Left hindlimb (tissue), 1 donor: ENCODE measurements around the gene ALPP.
"Not testable (repeated sequence)": the region's sequence is repeated elsewhere in the genome, so short reads cannot be mapped to it uniquely, and the experiment has no call there.

Experiments used
- DNase-seq: peaks from one replicate; pipeline ENCODE4 v3.0.0-alpha.2; 2018

The ALPP gene

DNA sequence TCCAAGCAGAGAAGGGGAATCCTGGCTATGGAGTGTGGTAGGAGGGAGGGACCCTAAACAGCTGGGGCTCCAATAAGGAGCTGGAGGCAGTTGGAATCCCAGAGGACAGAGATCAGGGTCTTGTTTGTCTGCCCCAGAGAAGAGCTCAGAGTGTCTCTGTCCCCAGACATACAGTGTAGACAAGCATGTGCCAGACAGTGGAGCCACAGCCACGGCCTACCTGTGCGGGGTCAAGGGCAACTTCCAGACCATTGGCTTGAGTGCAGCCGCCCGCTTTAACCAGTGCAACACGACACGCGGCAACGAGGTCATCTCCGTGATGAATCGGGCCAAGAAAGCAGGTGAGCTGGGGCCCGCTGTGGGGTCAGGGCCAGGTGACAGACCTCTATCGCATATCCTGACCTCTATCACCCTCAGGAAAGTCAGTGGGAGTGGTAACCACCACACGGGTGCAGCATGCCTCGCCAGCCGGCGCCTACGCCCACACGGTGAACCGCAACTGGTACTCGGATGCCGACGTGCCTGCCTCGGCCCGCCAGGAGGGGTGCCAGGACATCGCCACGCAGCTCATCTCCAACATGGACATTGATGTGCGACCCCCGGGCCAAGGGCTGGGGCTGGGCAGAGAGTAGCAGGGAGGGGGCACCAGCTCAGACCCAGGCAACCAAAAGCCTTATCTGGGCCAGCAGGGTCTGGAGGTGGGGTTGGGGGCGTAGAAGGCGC is 29.0 kb downstream of the ALPP start:
- not testable (repeated sequence) for DNase-seq

- not testable (repeated sequence) for DNase-seq
Measured at GRCh38 chr2:232408269-232408668, 29.7 kb downstream of the ALPP start.

DNA sequence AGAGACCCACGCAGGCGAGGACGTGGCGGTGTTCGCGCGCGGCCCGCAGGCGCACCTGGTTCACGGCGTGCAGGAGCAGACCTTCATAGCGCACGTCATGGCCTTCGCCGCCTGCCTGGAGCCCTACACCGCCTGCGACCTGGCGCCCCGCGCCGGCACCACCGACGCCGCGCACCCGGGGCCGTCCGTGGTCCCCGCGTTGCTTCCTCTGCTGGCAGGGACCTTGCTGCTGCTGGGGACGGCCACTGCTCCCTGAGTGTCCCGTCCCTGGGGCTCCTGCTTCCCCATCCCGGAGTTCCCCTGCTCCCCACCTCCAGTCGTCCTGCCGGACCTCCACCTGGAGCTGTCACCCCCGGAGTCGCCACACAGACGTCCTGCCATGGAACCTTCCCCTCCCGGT is 31.1 kb downstream of the ALPP start:
- DNase-seq: not testable (repeated sequence)

GRCh38 chr2:232410238-232410900 is 31.8 kb downstream of the ALPP start:
- no peak for DNase-seq

DNA sequence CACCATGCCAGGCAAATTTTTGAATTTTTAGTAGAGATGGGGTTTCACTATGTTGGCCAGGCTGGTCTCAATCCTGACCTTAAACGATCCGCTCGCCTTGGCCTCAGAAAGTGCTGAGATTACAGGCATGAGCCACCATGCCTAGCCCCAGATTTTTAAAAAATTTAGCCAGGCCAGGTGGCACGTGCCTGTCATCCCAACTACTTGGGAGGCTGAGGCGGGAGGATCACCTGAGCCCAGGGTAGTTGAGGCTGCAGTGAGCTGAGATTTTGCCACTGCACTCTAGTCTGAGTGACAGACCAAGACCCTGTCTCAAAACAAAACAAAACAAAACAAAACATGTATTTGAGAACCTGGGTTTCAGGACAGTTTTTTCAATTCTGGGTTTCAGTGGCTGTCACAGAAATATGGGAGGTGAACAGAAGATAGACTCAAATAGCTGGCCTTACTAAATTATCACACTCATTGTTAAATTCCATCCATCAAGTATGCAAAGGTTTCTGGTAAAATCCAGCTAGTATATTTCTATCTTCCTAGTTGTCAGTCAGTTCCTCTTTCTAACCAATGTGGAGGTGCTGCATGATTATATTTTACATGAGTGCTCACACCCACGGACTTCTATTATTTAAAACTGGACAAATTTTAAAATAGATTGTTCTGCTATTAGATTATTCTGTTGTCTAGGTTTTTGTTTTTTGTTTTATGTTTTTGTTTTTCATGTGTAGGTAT is 33.5 kb downstream of the ALPP start:
- DNase-seq: no peak

DNA sequence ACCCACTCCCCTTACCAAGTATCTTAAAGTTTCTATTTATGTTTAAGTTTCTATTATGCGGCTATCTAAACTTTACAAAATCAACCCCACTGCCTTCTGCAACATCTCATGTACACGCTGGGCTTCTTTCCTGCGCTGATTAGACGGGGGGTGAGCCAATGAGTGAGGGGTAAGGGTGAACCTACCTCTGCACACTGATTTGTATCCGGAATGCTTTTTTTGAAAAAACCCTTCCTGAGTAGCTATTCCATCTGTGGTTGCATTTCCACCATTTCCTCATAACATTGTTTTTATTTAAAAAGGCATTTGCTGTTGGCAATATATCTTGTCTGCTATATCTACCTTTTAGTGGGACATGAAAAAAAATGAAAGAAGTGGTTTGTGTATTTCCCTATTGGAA is 34.4 kb downstream of the ALPP start:
- no peak for DNase-seq

GRCh38 chr2:232415138-232415690 is 36.7 kb downstream of the ALPP start:
- DNase-seq: no peak

DNA sequence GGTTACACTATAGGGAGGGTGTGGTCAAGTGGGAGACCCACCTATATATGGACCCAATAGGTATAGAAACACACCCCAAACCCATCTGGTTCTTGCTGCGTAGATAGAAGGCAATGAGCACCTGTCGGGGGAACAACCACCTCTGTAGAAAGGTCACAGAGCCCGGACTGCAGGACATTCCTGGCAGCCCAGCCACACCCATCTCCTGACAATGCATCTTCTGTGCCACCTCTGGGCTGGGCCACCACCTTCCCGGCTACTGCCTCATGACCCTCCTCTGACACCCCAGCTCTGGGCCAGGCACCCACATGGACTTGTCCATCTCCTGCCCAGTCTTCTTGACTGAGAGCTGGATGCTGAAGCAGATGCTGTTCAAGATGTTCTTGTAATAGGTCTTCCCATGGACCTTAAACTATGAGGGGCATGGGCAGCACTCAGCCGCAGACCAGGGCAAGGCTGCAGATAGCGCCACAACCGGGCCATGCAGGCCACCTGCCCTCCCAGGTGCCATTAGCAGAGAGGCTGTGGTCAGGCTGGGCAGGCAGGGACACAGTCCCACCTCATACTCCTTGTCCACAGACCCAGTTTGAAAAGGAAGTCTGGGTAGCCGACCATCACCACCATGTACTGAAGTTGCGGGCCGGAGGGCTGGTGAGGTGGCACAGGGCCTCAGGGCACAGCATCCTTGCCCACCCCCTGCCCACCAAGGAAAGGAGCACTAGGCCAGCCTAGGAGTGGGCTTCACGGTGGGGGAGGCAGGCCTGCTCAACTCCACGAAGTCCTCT is 37.4 kb downstream of the ALPP start:
- no peak for DNase-seq

DNA sequence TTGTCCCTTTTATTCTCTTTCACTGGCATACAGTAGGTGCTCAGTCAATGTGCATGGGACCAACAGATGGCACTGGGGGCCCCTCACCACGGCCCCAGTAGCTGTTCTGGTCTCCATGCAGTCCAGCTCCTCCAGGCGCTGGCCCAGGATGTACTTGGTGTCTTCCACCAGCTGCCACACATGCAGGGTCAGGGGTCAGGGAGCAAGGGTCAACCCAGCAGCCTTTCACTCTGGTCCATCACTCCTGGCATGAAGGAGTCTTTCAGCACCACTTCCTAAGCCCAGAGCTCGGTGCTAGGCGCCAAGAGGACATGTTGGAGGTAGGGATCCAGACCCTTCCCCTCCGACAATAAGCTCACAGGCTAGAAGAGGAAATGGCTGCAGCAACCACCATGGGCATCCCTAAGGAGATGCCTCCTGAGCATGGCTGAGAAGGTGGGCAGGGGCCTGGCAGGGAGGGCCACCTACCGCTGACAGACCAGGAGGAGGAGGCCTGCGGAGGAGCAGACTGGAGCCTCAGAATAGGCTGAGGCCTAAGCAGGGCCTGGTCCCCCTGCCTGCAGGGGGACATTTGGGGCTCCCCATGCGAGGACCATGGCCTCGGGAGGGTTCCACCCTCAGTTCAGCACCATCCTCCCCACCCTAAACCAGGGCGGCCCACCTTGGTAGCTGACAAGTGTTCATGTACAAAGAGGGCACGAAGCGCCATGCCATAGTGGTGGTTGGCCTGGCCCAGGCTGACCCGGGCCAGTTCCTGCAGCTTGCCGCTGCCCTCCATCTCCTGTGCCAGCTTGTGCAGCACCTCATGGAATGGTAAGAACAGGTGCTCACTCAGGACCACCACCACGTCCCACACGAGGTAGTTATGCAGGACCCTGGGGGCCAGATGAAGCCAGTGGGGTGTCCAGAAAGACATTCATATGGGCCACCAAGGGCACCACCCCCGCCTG is 38.2 kb downstream of the ALPP start:
- no peak for DNase-seq

DNA sequence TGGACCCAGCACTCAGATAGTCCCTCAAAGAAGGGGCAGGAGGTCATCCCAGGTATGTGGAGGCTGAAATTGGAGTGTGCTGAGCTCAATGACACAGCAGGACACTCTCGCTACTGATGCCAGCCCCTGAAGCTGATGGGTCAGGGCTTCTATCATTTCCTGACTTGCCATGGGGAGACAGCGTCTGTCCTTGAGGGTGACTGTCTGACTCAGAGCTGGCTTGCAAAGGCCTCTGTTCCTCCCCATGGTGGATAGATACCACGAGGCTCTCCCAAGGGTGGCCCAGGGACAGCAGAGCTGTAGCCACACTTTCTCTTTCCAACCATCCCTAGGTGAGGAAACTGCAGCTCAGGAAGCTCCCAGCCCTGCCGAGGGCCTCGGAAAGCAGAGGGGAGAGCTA is 38.9 kb downstream of the ALPP start:
- DNase-seq: no peak

- DNase-seq: no peak
Measured at GRCh38 chr2:232418056-232418455, 39.5 kb downstream of the ALPP start.

DNA sequence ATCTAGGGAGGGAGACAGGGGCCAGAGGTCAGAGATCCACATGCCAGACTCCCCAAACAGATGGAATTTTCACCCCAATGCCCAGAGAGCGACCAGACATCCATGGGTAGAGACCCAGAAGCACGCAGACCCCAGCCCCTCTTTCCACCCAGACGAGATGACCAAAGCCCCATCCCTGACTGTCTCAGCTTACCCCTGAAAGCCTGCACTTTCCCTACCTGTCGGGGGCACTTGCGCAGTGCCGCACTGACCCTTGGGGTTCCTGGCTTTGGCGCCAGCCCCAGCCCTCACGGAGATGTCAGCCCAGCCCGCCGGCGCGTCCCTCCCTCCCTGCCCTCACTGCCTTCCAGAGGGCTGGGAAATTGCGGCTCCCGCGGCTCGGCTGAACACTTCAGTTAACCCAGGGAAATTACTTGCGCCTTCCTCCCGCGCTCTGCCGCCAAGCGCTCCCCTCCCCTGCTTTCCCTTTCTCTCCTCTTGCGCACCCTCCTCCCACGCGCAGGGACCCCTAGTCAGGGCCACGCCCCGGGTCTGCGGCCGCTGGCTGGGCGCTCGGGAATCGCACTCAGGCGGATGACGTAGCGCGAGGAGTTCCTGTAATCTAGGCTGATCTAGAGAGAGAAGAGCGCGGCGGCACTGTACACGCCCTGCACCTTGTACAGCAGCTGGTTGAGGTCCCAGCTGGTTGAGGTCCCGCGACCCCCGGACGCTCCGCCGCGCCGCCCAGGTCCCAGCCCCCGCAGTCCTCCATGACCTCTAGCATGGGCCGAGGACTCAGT is 40.1 kb downstream of the ALPP start:
- no peak for DNase-seq

- DNase-seq: no peak
Measured at GRCh38 chr2:232419245-232420072, 40.9 kb downstream of the ALPP start.

- DNase-seq: no peak
Measured at GRCh38 chr2:232420073-232420454, 41.5 kb downstream of the ALPP start.

- DNase-seq: no peak
Measured at GRCh38 chr2:232420463-232421188, 42.1 kb downstream of the ALPP start.

GRCh38 chr2:232421189-232421785 is 42.7 kb downstream of the ALPP start:
- DNase-seq: no peak

- no peak for DNase-seq
Measured at GRCh38 chr2:232422051-232422450, 43.5 kb downstream of the ALPP start.

- DNase-seq: not testable (repeated sequence)
Measured at GRCh38 chr2:232422996-232423395, 44.4 kb downstream of the ALPP start.

GRCh38 chr2:232423407-232423806 is 44.9 kb downstream of the ALPP start:
- not testable (repeated sequence) for DNase-seq
